HG03521 (cell line): ENCODE data around the gene DAB1.

Experiments used
- ATAC-seq: cut with Tn5 transposase; IDR thresholded peaks from one replicate; pipeline ENCODE4 v1.9.1; 2021; ENCODE audit warnings: mild to moderate bottlenecking, moderate library complexity; ENCODE audit not compliant: unreplicated experiment

DAB1 gene

GRCh38 chr1:57041901-57042300, 382.0 kb downstream of the DAB1 start:
- ATAC-seq, result no peak

- no peak for ATAC-seq
Measured at GRCh38 chr1:57040811-57041210, 383.0 kb downstream of the DAB1 start.

GRCh38 chr1:57036641-57037579, 386.9 kb downstream of the DAB1 start:
- ATAC-seq, result no peak

- ATAC-seq, result no peak
Measured at GRCh38 chr1:57034713-57035112, 389.1 kb downstream of the DAB1 start.

- no peak for ATAC-seq
Measured at GRCh38 chr1:57033222-57034001, 390.4 kb downstream of the DAB1 start.

- no peak for ATAC-seq
Measured at GRCh38 chr1:57026624-57027354, 397.1 kb downstream of the DAB1 start.

- ATAC-seq, result no peak
Measured at GRCh38 chr1:57024855-57025254, 399.0 kb downstream of the DAB1 start.

GRCh38 chr1:57024428-57024827, 399.4 kb downstream of the DAB1 start:
- no peak for ATAC-seq

GRCh38 chr1:57020216-57020615, 403.6 kb downstream of the DAB1 start:
- no peak for ATAC-seq

GRCh38 chr1:57019236-57019839, 404.5 kb downstream of the DAB1 start:
- no peak for ATAC-seq

GRCh38 chr1:57018119-57018518, 405.7 kb downstream of the DAB1 start:
- no peak for ATAC-seq

- no peak for ATAC-seq
Measured at GRCh38 chr1:57017717-57018116, 406.1 kb downstream of the DAB1 start.

GRCh38 chr1:57017200-57017599, 406.7 kb downstream of the DAB1 start:
- ATAC-seq, result no peak

GRCh38 chr1:57015071-57015470, 408.8 kb downstream of the DAB1 start:
- ATAC-seq, result no peak

GRCh38 chr1:57013522-57013921, 410.3 kb downstream of the DAB1 start:
- no peak for ATAC-seq

GRCh38 chr1:57012315-57012714, 411.5 kb downstream of the DAB1 start:
- no peak for ATAC-seq

GRCh38 chr1:57010511-57010910, 413.3 kb downstream of the DAB1 start:
- no peak for ATAC-seq

- ATAC-seq, result no peak
Measured at GRCh38 chr1:57007948-57008347, 415.9 kb downstream of the DAB1 start.

- no peak for ATAC-seq
Measured at GRCh38 chr1:57007472-57007871, 416.4 kb downstream of the DAB1 start.

- ATAC-seq, result no peak
Measured at GRCh38 chr1:57003398-57004139, 420.3 kb downstream of the DAB1 start.
